GM12891 (cell line): ENCODE measurements around the gene TAF5L. TPM values are rescaled to one million over a fixed set of nuclear protein-coding genes. Genes with fewer than 3 reads are reported as not detected.

Source experiments
- DNase-seq: peaks from one replicate; pipeline ENCODE4 v3.0.0; 2011; ENCODE audit warnings: low spot score; ENCODE audit not compliant: insufficient read length
- FAIRE-seq: peaks from 2 replicates; lab custom pipeline; 2011; peaks lifted over from hg19 to GRCh38; lab: Jason Lieb, UNC
- PAX5 ChIP-seq: IDR thresholded peaks from 2 replicates; pipeline ENCODE4 v1.6.1; 2011; ENCODE audit warnings: low read length, moderate library complexity, mild to moderate bottlenecking; ENCODE audit not compliant: insufficient read depth, severe bottlenecking
- POLR2A ChIP-seq: IDR thresholded peaks from 2 replicates; pipeline ENCODE4 v1.6.1; 2011; ENCODE audit warnings: low read depth, low read length, control low read depth
- POLR2AphosphoS5 ChIP-seq: IDR thresholded peaks from 2 replicates; pipeline ENCODE4 v1.6.1; 2011; ENCODE audit warnings: low read depth, low read length, control low read depth
- POU2F2 ChIP-seq: IDR thresholded peaks from 2 replicates; pipeline ENCODE4 v1.6.1; 2011; ENCODE audit warnings: low read depth, mild to moderate bottlenecking, control low read depth, low read length, moderate library complexity
- SPI1 ChIP-seq: IDR thresholded peaks from 2 replicates; pipeline ENCODE4 v1.6.1; 2011; ENCODE audit warnings: low read depth, low read length, control low read depth
- TAF1 ChIP-seq: IDR thresholded peaks from 2 replicates; pipeline ENCODE4 v1.6.1; 2011; ENCODE audit warnings: low read depth, low read length, control low read depth
- polyA plus RNA-seq: library from polyadenylated mRNA; unstranded; fragments of >200 nt; gene quantifications from one replicate; pipeline ENCODE4 v1.2.1, GENCODE V29; 2012; ENCODE audit warnings: low read depth, missing spikeins, inconsistent platforms; ENCODE audit not compliant: missing spikeins

The TAF5L gene
- 14.4 TPM for polyA plus RNA-seq

GRCh38 chr1:229625915-229626831 is at the start of gene TAF5L, which contains the start of gene URB2:
Gene TAF5L (minus strand): TSS chr1:229626122. CDS start chr1:229614482, 11,640 bp downstream.
Gene URB2 (plus strand): TSS chr1:229626247. CDS start chr1:229627634, 1,387 bp downstream.
- TF ChIP-seq POLR2AphosphoS5, result no peak
- peak; percentile 69 for TF ChIP-seq TAF1
- TF ChIP-seq POU2F2, result no peak
- TF ChIP-seq SPI1, result no peak
- TF ChIP-seq PAX5, result no peak
- TF ChIP-seq POLR2A, result peak; percentile 70; the same call in 1 of the 2 replicates
- peak; percentile 94 for DNase-seq
- peak; percentile 97 for FAIRE-seq

- FAIRE-seq (no peak), DNase-seq (no peak)
- TF ChIP-seq POLR2A (no peak), PAX5 (no peak), POLR2AphosphoS5 (no peak)
Measured at GRCh38 chr1:229675396-229675795, 49.5 kb upstream of the TAF5L start.

- no peak for FAIRE-seq
- TF ChIP-seq POU2F2, result no peak
- TF ChIP-seq POLR2A, result no peak
- no peak for TF ChIP-seq TAF1
- TF ChIP-seq SPI1, result no peak
- no peak for TF ChIP-seq POLR2AphosphoS5
- TF ChIP-seq PAX5, result no peak
- DNase-seq, result no peak
Measured at GRCh38 chr1:229674042-229674441, 48.1 kb upstream of the TAF5L start.

GRCh38 chr1:229672246-229672645 is 46.3 kb upstream of the TAF5L start:
- FAIRE-seq, result no peak

DNA sequence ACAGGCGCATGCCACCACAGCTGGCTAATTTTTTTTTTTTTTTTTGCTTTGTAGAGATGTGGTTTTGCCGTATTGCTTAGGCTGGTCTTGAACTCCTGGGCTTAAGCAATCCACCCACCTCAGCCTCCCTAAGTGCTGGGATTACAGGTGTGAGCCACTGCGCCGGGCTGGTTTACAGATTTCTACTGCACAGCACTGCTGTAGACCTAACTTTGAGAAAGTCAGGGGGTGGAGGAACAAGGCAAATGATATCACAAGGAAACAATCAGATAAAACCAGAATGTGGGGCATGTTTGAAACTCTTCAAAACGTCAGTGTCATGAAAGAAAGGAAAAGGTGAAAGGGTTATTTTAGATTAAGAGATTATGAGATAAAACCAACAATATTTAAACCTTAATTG is 45.4 kb upstream of the TAF5L start:
- TF ChIP-seq TAF1, result no peak
- TF ChIP-seq POLR2A, result no peak
- no peak for TF ChIP-seq POU2F2
- no peak for TF ChIP-seq SPI1
- TF ChIP-seq PAX5, result no peak
- TF ChIP-seq POLR2AphosphoS5, result no peak
- no peak for DNase-seq
- no peak for FAIRE-seq

More at GRCh38 chr1:229672246-229672645, 46.3 kb upstream of the TAF5L start:
- no peak for DNase-seq
- TF ChIP-seq PAX5 (no peak), POLR2A (no peak), POLR2AphosphoS5 (no peak), SPI1 (no peak), TAF1 (no peak), POU2F2 (no peak)

- FAIRE-seq (no peak), DNase-seq (no peak)
- no peak for TF ChIP-seq POU2F2
- no peak for TF ChIP-seq SPI1
- TF ChIP-seq POLR2AphosphoS5, result no peak
- no peak for TF ChIP-seq PAX5
- no peak for TF ChIP-seq TAF1
- no peak for TF ChIP-seq POLR2A
Measured at GRCh38 chr1:229669333-229669732, 43.4 kb upstream of the TAF5L start.

DNA sequence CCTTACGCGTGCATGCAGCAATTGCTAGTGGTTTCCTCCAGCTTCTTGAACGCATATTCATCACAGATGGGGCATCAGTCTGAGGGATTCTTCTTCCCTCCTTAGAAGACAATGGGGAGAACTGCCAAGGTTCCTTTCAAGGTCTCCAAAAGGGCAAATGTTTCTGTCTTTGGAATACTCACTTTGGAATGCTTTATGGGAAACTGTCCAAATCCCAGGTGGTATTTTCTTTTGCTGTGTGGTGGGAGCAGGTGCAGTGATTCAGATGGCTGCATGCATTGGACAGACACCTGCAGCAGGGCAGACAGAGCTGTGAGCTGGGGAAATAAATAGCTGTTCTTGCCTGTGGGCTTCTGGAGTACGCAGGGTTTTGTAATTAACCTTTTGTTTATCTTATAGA is 40.7 kb upstream of the TAF5L start:
- FAIRE-seq (no peak), DNase-seq (no peak)
- TF ChIP-seq TAF1 (no peak), SPI1 (no peak), PAX5 (no peak), POLR2A (no peak), POLR2AphosphoS5 (no peak), POU2F2 (no peak)

DNA sequence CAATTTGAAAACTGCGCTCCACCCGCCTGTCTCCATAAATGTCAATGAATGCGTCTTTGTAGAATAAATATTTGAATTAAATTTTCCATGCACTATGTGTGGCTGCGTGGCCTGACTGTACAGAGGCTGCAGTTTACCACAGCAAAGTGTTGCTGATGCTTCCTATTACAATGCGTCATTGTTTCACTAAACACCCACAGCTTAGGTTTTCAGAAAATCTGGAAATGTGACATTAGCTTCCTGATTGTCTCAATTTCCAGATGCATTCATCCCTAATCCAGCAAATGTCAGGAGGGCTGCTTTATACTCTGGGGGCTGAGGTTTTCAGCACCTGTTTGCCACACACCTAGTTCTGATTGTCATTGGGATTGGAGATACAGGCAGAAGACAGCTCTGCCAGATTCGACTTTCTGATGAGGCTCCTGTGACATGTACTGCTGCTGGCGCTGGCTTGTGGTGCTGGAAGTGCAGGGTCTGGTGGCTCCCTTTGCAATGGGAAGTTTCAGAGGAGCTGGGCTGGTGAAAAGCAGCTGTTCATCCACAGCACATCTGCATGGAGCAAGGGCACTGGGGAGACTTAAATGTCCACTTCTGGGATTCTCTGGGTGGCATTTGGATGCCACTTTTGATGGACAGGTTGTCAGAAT is 40.1 kb upstream of the TAF5L start:
- no peak for DNase-seq
- no peak for TF ChIP-seq POLR2A
- TF ChIP-seq SPI1, result no peak
- TF ChIP-seq POLR2AphosphoS5, result no peak
- no peak for TF ChIP-seq POU2F2
- TF ChIP-seq PAX5, result no peak
- no peak for TF ChIP-seq TAF1
- no peak for FAIRE-seq
